Spinal cord (tissue), 10 donors: Measurements from ENCODE around the gene IQGAP2. TPM values are rescaled to one million over a fixed set of nuclear protein-coding genes. Genes with fewer than 3 reads are reported as not detected.

ENCODE experiments used
- DNase-seq, 6 donors: peaks; one replicate each; pipeline versions ENCODE4 v3.0.0 to v3.0.0-alpha.2; 2013 to 2015; ENCODE audit warnings: low spot score in 6 of 6, low read depth in 4 of 6
- H3K27ac ChIP-seq: one replicate; pipeline ENCODE4 v1.5.1; 2013; ENCODE audit warnings: low read depth, low read length, control low read depth
- H3K27me3 ChIP-seq: one replicate; pipeline ENCODE4 v1.6.1; 2013; ENCODE audit warnings: low read length; ENCODE audit not compliant: control insufficient read depth, insufficient read depth
- H3K36me3 ChIP-seq: one replicate; pipeline ENCODE4 v1.6.1; 2013; ENCODE audit warnings: low read length; ENCODE audit not compliant: control insufficient read depth, insufficient read depth
- H3K4me1 ChIP-seq: one replicate; pipeline ENCODE4 v1.6.1; 2013; ENCODE audit warnings: low read length; ENCODE audit not compliant: control insufficient read depth, insufficient read depth
- H3K4me3 ChIP-seq: one replicate; pipeline ENCODE4 v1.5.1; 2013; ENCODE audit warnings: low read depth, low read length, control low read depth
- H3K9me3 ChIP-seq: one replicate; pipeline ENCODE4 v1.6.1; 2013; ENCODE audit warnings: low read length; ENCODE audit not compliant: control insufficient read depth, insufficient read depth
- WGBS: methylation state at CpG from one replicate; pipeline ENCODE4 v1.1.5; 2013; ENCODE audit warnings: missing lambda C conversion rate; ENCODE audit not compliant: insufficient coverage; 5-methylcytosine and 5-hydroxymethylcytosine counted together
- polyA plus RNA-seq, 2 donors: library from polyadenylated mRNA; unstranded; fragments of 120-200 nt; gene quantifications; one replicate each; pipeline ENCODE4 v1.2.1, GENCODE V29; 2013; ENCODE audit not compliant: insufficient read length in 2 of 2
- total RNA-seq, 2 donors: library from RNA; depleted of rRNA in 1 of 2; stranded (reverse); fragments of 120-200 nt in 1 of 2; fragments of >200 nt in 1 of 2; gene quantifications; one replicate each; pipeline versions ENCODE4 v1.2.3 to v1.2.4, GENCODE V29; 2013 to 2014
- donor health status: healthy.

The IQGAP2 gene
- total and polyA plus RNA-seq, 4 donors = 10.5 to 21.6 (median 15.1) TPM

DNA sequence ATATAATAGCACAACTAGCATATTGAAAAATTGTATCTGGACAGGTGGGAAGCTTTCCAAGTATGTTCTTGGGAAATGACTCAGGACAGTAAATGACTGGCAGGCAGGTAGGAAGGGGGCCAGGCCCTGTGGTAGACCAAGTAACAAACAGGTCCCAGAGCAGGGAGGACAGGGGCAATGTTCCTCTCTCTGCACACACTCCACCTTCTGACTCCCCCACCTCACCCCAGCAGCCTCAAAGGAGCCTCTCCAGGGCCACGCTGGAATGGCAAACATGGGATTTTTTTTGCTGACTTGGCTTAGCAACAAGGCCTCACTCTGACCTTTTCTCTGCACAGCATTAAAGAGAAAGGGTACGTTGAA lies 31.1 kb upstream of the IQGAP2 start:
- DNase-seq = no peak
- Histone ChIP-seq H3K9me3 (no peaks in the 10 kb centered on the region), H3K4me1 (peaks cover 3% of the 10 kb centered on the region), H3K27me3 (no peaks in the 10 kb centered on the region), H3K27ac (no peak overlapping the region), H3K4me3 (no peak overlapping the region), H3K36me3 (no peaks in the 10 kb centered on the region)
- 33% methylated on average over 1 of the region's 2 CpGs for WGBS

GRCh38 chr5:76372323-76373054 lies 30.6 kb upstream of the IQGAP2 start:
- Histone ChIP-seq H3K9me3 (no peaks in the 10 kb centered on the region), H3K4me3 (no peak overlapping the region), H3K27ac (no peak overlapping the region), H3K36me3 (no peaks in the 10 kb centered on the region), H3K4me1 (peaks cover 3% of the 10 kb centered on the region), H3K27me3 (no peaks in the 10 kb centered on the region)
- DNase-seq = no peak
- 72% methylated on average over 11 of the region's 11 CpGs for WGBS

- DNase-seq = no peak
- H3K9me3 ChIP-seq = no peaks in the 10 kb centered on the region
- peaks cover 3% of the 10 kb centered on the region for H3K4me1 ChIP-seq
- no peaks in the 10 kb centered on the region for H3K36me3 ChIP-seq
- H3K27me3 ChIP-seq = no peaks in the 10 kb centered on the region
- 100% methylated on average over 1 of the region's 3 CpGs for WGBS
- H3K4me3 ChIP-seq = no peak overlapping the region
- H3K27ac ChIP-seq = no peak overlapping the region
Observed at GRCh38 chr5:76376148-76376865, 26.8 kb upstream of the IQGAP2 start.

GRCh38 chr5:76376866-76377230 lies 26.2 kb upstream of the IQGAP2 start:
- whole genome bisulfite sequencing = 78% methylated on average over 2 of the region's 3 CpGs
- DNase-seq = no peak
- H3K27ac ChIP-seq = no peak overlapping the region
- no peaks in the 10 kb centered on the region for H3K9me3 ChIP-seq
- no peaks in the 10 kb centered on the region for H3K27me3 ChIP-seq
- no peaks in the 10 kb centered on the region for H3K36me3 ChIP-seq
- peaks cover 3% of the 10 kb centered on the region for H3K4me1 ChIP-seq
- no peak overlapping the region for H3K4me3 ChIP-seq

DNA sequence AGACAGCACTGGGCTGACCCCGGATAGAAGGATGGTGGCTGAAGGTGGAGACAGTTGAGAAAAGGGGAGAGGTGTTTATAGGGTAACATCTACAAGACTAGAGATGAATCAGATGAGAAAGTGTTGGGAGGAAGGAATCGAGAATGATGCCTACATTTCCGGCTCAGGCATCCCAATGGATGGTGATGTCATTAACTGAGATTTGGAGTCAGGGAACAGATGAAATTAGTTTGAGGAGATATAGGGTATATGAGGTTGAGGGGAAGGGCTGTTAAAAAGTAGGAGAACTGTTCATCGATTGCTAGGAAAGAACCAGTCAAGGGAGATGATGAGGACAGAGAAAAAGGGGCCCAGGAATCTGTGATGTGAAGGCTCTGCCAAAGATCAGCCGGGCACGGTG lies 24.7 kb upstream of the IQGAP2 start:
- H3K27me3 ChIP-seq = no peaks in the 10 kb centered on the region
- no peak overlapping the region for H3K27ac ChIP-seq
- WGBS = 96% methylated on average over 4 of the region's 6 CpGs
- no peaks in the 10 kb centered on the region for H3K4me1 ChIP-seq
- H3K9me3 ChIP-seq = no peaks in the 10 kb centered on the region
- H3K36me3 ChIP-seq = no peaks in the 10 kb centered on the region
- DNase-seq = no peak
- no peak overlapping the region for H3K4me3 ChIP-seq

- no peak for DNase-seq
- Histone ChIP-seq H3K4me3 (no peak overlapping the region), H3K27ac (no peak overlapping the region), H3K36me3 (no peaks in the 10 kb centered on the region), H3K4me1 (peaks cover 2% of the 10 kb centered on the region), H3K27me3 (no peaks in the 10 kb centered on the region), H3K9me3 (no peaks in the 10 kb centered on the region)
- 70% methylated on average over 3 of the region's 5 CpGs for WGBS
Observed at GRCh38 chr5:76379316-76379715, 23.8 kb upstream of the IQGAP2 start.

DNA sequence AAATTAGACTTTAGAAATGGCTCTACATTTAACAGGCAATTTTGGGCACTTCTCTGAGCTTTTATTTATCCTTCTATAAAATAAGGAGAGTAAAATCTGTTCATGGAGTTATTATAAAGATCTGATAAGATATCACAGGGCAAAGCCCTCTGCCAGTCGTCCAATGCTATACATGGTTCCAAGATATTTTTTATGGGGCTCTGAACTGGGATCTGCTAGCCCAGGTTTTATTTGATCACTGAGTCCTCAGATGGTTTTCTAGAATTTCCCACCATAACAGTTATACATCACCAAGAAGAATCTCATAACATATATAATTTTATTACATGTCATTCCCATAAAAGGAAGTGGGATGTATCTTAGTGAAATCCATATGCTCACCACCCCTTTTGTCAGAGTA lies 23.2 kb upstream of the IQGAP2 start:
- Histone ChIP-seq H3K27me3 (no peaks in the 10 kb centered on the region), H3K4me1 (peaks cover 2% of the 10 kb centered on the region), H3K4me3 (no peak overlapping the region), H3K36me3 (no peaks in the 10 kb centered on the region), H3K9me3 (no peaks in the 10 kb centered on the region), H3K27ac (no peak overlapping the region)
- DNase-seq = no peak
- WGBS = no CpG with 5 or more reads among the region's 1 CpG

GRCh38 chr5:76380346-76381066 lies 22.6 kb upstream of the IQGAP2 start:
- Histone ChIP-seq H3K36me3 (no peaks in the 10 kb centered on the region), H3K27me3 (no peaks in the 10 kb centered on the region), H3K4me1 (peaks cover 2% of the 10 kb centered on the region), H3K4me3 (no peak overlapping the region), H3K9me3 (no peaks in the 10 kb centered on the region), H3K27ac (no peak overlapping the region)
- DNase-seq = no peak
- 86% methylated on average over 1 of the region's 7 CpGs for WGBS

- H3K36me3 ChIP-seq = no peaks in the 10 kb centered on the region
- WGBS = 68% methylated on average over 2 of the region's 4 CpGs
- no peak overlapping the region for H3K4me3 ChIP-seq
- peaks cover 2% of the 10 kb centered on the region for H3K4me1 ChIP-seq
- no peaks in the 10 kb centered on the region for H3K27me3 ChIP-seq
- no peak overlapping the region for H3K27ac ChIP-seq
- no peak for DNase-seq
- H3K9me3 ChIP-seq = no peaks in the 10 kb centered on the region
Observed at GRCh38 chr5:76383126-76383832, 19.8 kb upstream of the IQGAP2 start.
